Stimulated activated CD8-positive, alpha-beta memory T cell treated with anti-CD3 and anti-CD28 coated beads, Interleukin-4, amount 100 ng/mL, for 4 hours (primary cell): Measurements from ENCODE around the gene KCND3.

Experiments used
- DNase-seq, 2 donors: peaks; one replicate each; pipeline ENCODE4 v3.0.0-alpha.2; 2020; ENCODE audit warnings: low read depth in 2 of 2, low spot score in 1 of 2

KCND3 gene

DNA sequence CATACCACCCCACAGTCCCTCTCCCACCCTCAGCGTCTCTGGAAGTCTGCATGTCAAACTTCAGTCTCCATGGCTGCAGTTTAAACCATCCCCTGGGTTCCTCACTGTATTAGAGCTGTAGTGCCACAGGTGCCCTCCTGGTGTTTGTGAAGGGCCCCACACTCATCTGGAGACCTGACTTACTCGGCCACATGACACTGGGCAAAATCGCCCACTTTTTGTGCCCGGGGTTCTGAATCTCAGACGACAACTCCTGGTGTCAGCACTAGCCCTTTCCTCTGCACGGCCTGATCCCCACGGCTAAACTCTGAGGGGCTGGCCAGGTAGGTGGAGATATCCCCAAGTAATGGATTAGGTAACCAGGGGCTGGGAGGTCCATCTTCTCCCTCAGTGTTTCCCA is 256.8 kb downstream of the KCND3 start:
- DNase-seq: no peak

DNA sequence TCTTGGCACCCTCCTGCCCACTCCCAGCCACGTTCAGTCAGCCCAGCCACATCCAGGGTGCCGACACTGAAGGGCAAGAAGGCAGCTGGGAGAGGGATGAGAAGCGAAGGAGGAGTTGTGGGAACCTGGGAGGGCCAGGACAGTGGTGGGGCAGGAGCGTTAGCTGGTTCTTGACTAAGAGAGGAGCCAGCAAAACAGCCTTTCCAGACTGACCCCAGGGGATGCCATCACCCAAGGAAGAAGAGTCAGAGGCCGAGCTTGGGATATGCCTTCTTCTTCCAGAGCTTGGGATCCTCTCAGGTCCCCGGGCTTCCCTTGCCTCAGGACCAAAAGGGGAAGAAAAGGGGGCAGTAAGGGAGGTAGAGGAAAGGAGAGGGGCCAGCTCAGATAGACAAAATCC is 257.5 kb downstream of the KCND3 start:
- no peak for DNase-seq

DNA sequence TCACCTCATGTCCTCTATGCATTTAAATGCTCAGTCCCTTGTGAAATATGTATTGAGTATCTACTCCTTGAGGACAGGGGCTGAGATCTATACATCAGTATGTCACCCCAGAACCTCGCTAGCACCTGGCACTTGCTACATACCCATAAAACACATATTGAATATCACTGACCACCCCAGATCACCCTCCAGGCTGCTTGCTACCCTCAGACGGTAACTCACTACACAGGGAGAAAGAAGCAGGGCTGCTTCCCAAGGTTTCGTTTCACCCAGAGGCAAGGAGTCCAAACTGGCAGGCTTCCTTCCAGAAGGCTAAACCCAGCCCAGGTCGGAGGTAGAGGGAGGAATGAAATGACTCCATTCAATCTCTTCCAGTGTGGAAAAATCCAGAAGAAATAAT is 258.8 kb downstream of the KCND3 start:
- no peak for DNase-seq

DNA sequence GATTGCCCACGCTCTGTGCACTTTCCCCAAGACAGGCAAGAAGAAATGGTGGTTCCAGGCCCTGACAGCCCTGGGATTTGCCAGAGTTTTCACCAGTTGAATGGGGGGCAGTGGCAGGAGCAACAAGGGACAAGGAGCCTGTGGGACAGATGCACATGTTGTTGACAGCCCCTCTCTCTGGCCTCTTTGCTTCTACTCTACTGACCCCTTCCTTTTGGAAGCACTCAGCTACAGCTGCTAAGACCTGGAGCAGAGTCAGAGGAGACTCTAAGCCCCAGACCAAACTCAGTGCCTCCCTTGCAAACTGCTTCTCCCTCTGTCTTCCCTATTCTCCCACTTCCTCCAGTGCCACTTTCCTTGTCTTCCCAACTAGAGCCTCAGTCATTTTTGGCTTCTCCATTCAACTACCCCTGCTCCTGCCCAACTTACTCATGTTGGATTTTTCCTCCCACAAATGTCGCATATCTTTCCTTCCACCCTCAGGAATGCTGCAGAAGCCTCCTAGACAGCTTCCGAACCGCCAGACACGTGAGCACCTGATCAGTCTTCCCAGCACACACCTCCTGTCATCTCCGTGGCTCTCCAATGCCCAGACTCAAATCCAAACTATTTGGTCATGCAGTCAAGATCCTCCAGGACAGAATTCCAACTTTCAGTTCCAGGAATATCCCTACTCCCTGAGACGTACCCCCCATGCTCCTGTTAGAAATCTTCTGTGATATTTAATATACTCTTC is 259.4 kb downstream of the KCND3 start:
- no peak for DNase-seq

DNA sequence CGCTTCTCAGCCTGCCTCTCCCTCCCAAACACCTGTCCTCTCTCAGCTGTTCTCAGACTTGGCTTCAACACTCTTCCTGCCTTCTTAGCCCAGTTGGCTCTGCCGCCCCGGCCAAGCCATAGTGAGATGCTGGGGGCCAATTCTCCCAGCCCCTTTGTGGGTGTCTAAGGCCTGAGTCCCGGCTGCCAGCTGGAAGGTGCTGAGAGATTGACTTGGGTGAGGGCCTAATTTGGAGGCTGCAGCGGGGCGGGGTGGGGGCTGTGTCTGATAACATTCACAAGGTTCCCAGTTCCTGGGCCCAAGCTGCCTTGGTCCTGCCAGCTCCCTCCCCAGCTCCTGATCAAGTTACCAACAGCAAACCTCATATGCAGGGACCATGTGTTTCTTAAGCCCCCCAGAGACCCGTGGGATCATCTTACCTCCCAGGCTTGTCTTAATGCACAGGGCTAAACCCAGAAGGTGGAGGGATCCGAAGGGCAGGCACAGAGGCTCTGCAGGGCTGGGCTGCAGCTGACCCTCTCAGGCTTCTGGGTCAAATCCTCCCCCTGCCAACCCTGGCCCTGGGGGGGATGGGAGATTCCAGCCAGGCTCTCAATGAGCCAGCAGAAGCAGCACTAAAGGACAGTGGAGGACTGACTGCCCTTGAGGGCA is 260.1 kb downstream of the KCND3 start:
- no peak for DNase-seq

DNA sequence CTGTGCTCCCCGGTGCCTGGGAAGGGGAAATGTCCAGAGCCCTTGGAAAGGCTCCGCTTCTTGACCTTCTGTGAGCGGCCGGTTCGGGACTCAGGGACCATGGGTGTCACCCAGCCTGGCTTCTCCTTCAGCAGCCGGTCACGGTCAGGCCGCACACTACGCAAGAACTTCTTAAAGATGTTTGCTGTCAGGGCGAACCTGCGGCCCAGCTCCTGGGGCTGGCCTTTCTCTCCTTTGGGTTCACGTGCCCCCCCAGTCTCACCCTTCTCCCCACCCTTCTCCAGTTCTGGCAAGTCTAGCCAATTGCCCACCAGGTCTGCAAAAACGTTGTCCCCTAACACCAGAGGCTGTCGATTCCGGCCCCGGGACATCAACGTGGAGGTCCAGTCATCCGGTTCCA is 262.4 kb downstream of the KCND3 start:
- no peak for DNase-seq

DNA sequence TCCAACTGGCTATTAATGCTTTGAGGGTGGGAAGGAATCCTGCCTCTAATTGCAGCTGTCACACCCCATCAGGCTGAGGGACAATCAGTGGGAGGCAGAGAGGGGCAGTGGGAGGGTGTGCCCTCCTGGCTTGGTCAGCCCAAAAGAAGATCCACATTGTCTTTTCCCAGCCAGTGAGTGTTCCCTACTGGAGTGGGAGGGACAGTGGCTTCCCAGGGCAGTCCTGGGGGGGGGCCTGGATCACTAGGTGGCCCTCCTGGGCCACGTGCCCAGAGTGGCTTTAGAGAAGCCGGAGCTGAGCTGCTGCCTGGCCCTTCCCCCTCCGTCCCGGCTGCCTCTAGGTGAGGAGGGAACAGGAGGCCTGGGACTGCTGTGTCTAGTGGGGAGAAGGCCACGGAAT is 264.3 kb downstream of the KCND3 start:
- no peak for DNase-seq

DNA sequence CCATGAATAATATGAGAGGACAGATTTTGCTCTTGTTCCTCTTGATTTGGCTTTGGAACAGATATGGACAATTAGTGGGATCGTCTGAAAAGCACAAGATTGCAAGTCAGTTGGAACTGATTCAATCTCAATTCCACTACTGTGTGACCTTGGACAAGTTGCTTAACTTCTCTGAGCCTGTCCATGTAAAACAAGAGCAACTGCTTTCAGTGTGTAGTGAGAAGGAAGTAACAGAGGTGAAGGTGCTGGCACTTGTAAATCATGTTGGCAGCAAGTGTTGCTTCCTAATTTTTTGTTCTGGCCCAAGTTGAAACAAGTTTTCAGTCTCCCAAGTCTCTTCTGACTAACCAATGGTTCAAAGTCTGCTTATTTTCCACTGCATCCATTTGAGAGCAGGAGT is 265.6 kb downstream of the KCND3 start:
- DNase-seq: no peak

DNA sequence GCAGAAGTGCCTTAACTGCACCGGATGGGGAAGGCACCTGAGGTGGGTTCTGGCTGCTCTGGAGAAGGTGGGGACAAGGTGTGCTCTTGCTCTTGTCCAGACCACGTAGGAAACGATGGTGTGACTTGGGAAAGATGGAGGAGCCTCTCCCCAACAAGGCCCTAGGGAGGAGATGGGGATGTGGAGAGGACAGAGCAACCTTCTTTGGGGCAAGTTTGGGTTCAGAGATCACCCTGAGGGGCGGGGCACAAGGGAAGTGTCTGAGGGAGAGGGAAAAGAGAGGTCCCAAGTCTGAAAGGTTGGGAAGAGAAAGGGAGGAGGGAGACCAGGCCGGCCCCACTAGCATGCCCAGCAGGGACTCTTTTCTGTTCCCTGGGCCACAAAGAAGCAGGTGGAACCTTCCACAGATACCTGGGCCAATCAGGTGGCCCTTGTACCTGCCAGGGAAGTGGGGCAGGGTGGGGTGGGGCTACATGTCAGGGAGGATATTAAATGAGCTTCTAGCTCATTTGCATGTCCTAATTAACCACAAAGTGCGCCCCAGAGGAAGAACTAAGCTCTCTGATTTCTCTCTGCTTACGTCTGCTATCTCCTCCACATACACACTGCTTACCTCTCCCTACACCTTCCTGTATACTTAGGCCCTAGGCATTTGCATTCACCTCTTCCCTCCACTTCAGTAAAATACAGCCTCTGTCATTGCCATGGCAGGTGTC is 266.2 kb downstream of the KCND3 start:
- DNase-seq: no peak

DNA sequence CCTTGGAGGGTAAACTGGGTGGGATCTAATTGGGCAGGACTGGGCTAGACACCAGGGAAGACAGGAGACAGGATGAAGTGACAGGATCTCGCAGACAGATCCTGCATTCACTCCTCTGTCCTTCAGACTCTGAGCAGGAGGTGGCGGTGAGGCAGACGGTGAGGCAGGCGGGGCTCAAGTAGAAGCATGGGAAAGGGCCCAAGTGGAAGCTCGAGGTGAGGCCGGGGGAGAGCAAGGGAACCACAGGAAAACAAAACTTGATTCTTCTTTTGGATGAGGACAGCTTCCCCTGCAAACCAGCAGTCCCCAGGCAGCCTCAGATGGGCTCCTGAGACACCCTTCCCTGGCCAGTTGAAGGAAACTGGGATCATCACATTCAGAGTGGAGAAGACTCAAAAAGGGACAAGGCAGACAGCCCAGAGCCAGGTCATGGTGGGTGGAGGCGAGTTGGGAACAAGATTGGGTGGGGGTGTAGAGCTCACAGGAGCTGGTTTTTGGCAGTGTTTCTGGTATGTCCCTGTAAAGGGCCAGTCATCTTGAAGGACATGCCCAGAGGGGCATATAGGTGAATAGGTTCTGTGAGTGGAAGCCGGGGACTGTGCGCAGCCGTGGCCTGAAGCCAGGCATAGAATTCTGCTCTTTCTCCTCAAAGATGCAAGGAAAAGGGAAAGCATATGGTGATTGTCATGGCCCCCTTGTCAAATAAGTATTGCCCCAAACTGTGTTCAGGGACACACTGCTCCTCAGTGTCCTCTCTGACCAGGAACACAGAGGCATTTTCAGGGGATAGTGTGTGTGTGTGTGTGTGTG is 268.3 kb downstream of the KCND3 start:
- no peak for DNase-seq
